OCI-LY7 (cell line): ENCODE data around the gene RIMBP2.

Source experiments
- EZH2phosphoT487 ChIP-seq: fragments of 200-600 bp; sonication (generic); IDR thresholded peaks from 2 replicates; pipeline ENCODE4 v1.6.1; 2018; ENCODE audit warnings: low read depth, borderline replicate concordance, mild to moderate bottlenecking, mixed run types, antibody characterized with exemption, low read length, moderate library complexity, mixed read lengths
- TF ChIP-seq, protein P1 (sequence below): fragments of 200-600 bp; sonication (generic); conservative IDR thresholded peaks from 2 replicates; pipeline ENCODE4 v1.5.1; 2014; ENCODE audit warnings: mild to moderate bottlenecking, antibody characterized with exemption, low read length, moderate library complexity, mixed read lengths

DNA sequence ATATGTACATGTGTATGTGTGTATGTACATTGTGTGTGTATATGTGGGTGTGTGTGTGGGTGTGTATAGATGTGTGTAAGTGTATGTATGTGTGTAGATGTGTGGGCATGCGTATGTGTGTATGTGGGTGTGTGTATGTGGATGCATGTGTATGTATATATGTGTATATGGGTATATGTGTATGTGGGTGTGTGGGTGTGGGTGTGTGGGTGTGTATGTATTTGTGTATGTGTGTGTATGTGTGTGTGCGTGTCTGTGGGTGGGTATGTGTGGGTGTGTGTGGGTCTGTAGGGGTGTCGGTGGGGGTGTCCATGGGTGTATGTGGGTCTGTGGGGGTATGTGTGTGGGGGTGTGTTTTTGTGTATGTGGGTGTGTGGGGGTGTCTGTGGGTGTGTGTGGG lies 276.8 kb downstream of the RIMBP2 start:
- TF ChIP-seq, protein P1, sequence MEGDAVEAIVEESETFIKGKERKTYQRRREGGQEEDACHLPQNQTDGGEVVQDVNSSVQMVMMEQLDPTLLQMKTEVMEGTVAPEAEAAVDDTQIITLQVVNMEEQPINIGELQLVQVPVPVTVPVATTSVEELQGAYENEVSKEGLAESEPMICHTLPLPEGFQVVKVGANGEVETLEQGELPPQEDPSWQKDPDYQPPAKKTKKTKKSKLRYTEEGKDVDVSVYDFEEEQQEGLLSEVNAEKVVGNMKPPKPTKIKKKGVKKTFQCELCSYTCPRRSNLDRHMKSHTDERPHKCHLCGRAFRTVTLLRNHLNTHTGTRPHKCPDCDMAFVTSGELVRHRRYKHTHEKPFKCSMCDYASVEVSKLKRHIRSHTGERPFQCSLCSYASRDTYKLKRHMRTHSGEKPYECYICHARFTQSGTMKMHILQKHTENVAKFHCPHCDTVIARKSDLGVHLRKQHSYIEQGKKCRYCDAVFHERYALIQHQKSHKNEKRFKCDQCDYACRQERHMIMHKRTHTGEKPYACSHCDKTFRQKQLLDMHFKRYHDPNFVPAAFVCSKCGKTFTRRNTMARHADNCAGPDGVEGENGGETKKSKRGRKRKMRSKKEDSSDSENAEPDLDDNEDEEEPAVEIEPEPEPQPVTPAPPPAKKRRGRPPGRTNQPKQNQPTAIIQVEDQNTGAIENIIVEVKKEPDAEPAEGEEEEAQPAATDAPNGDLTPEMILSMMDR, result no peak
- no peak for TF ChIP-seq EZH2phosphoT487
